C4-2B (cell line): ENCODE results near the gene BCL2L1.

Experiments
- CTCF ChIP-seq: fragments of 450-650 bp; conservative IDR thresholded peaks from 2 replicates; pipeline ENCODE4 v1.5.1; 2017; ENCODE audit warnings: mild to moderate bottlenecking
- ZFX ChIP-seq: fragments of 450-650 bp; IDR thresholded peaks from 2 replicates; pipeline ENCODE4 v1.6.1; 2017

- no peak for TF ChIP-seq CTCF
- no peak for TF ChIP-seq ZFX
These were observed 29.3 kb downstream of the BCL2L1 start for GRCh38 chr20:31693402-31693801.
